BJ (cell line): ENCODE results near the gene SETD2. TPM values are rescaled to one million over a fixed set of nuclear protein-coding genes. Genes with fewer than 3 reads are reported as not detected.
"Not testable (repeated sequence)": the region's sequence is repeated elsewhere in the genome, so short reads cannot be mapped to it uniquely, and the experiment has no call there.

Source experiments
- CTCF ChIA-PET: fragments of 350-600 bp; formaldehyde crosslinking; extraction: SDS; loops from one replicate; lab custom pipeline; 2021; ENCODE audit warnings: antibody characterized with exemption, inconsistent platforms; lab: Yijun Ruan, JAX
- POLR2A ChIA-PET: fragments of 300-600 bp; sonication (Branson Sonifier 250); formaldehyde crosslinking; extraction: SDS; loops from one replicate; lab custom pipeline; 2021; ENCODE audit warnings: antibody characterized with exemption; lab: Charles Lee
- DNase-seq: peaks from one replicate; pipeline ENCODE4 v3.0.0-alpha.2; 2011; ENCODE audit warnings: low read depth
- H3K27me3 ChIP-seq: 2 replicates; pipeline ENCODE4 v1.6.0; 2011; ENCODE audit warnings: low read length; ENCODE audit not compliant: control insufficient read depth, insufficient read depth
- H3K36me3 ChIP-seq: 2 replicates; pipeline ENCODE4 v1.5.1; 2011; ENCODE audit warnings: low read length; ENCODE audit not compliant: control insufficient read depth, insufficient read depth
- H3K4me3 ChIP-seq: 2 replicates; pipeline ENCODE4 v1.5.1; 2011; ENCODE audit warnings: low read depth, mild to moderate bottlenecking, control low read depth, low read length
- polyA plus RNA-seq: library from polyadenylated mRNA; depleted of rRNA; stranded (reverse); fragments of >200 nt; gene quantifications from 2 replicates; pipeline ENCODE4 v1.2.3, GENCODE V29; 2011
- TF ChIP-seq, protein P1 (sequence below): IDR thresholded peaks from 2 replicates; pipeline ENCODE4 v1.5.1; 2011; ENCODE audit warnings: low read depth, mild to moderate bottlenecking, control low read depth, inconsistent platforms, low read length, moderate library complexity; ENCODE audit not compliant: insufficient read depth

The SETD2 gene
- polyA plus RNA-seq, 1 experiment: 12.9 TPM

DNA sequence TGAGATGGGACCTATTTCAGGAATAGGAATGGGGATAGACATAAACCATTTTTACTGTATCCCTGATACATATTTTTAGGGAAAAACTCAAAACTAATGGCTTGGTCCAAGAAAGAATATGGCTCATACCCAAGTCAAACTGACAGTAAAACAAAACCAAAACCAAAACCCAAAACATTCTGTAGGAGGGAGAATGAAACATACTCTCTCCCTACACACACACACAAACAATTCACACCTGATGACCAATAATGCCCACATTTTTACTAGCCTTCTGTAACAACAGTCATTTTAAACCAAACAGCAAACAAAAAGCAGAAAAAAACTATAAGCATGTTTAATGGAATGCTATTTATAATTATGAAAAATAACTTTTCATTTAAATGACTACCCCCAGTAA, 109.5 kb downstream of the SETD2 start:
- no peak for DNase-seq
- H3K4me3 ChIP-seq: no peak overlapping the region
- H3K27me3 ChIP-seq: no peaks in the 10 kb centered on the region
- peaks cover 6% of the 10 kb centered on the region for H3K36me3 ChIP-seq
- TF ChIP-seq, protein P1, sequence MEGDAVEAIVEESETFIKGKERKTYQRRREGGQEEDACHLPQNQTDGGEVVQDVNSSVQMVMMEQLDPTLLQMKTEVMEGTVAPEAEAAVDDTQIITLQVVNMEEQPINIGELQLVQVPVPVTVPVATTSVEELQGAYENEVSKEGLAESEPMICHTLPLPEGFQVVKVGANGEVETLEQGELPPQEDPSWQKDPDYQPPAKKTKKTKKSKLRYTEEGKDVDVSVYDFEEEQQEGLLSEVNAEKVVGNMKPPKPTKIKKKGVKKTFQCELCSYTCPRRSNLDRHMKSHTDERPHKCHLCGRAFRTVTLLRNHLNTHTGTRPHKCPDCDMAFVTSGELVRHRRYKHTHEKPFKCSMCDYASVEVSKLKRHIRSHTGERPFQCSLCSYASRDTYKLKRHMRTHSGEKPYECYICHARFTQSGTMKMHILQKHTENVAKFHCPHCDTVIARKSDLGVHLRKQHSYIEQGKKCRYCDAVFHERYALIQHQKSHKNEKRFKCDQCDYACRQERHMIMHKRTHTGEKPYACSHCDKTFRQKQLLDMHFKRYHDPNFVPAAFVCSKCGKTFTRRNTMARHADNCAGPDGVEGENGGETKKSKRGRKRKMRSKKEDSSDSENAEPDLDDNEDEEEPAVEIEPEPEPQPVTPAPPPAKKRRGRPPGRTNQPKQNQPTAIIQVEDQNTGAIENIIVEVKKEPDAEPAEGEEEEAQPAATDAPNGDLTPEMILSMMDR: no peak
- ChIA-PET POLR2A (no interaction called here), CTCF (no interaction called here)

DNA sequence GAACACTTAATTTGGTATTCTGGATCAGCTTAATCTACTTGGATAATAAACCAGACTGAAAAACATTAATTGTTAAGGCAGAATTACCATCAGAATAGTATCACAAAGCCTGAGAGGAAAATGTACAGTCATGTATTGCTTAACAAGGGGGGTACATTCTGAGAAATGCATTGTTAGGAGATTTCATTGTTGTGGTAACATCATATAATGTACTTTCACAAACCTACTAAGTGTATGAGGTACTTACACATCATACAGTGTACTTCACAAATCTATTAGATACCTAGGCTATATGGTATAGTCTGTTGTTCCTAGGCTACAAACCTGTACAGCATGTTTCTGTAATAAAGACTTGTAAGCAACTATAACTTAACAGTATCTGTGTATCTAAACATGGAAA, 116.2 kb downstream of the SETD2 start:
- no peaks in the 10 kb centered on the region for H3K27me3 ChIP-seq
- CTCF ChIA-PET: no interaction called here
- no peak overlapping the region for H3K4me3 ChIP-seq
- DNase-seq: no peak
- TF ChIP-seq, protein P1: no peak
- POLR2A ChIA-PET: no interaction called here
- no peaks in the 10 kb centered on the region for H3K36me3 ChIP-seq

DNA sequence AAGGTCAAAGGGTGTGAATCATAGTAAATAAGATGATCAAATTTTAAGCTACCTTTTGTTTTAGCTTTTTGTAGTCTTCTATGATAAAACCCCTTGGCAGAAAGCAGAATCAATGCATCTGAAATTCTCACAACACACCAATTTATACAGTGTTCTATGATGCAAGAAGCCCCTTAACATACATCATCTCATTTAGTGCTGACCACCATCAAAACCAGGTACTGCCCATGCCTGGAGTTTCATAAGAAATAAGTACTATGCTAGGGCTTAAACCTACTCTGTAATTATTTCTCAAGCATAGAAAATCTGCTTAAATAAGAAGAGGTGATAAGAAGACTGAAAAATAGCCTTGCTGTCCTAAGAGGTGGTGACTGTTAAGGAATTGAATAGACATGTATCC, 116.8 kb downstream of the SETD2 start:
- Histone ChIP-seq H3K27me3 (no peaks in the 10 kb centered on the region), H3K4me3 (no peak overlapping the region), H3K36me3 (no peaks in the 10 kb centered on the region)
- TF ChIP-seq, protein P1: no peak
- no peak for DNase-seq
- POLR2A ChIA-PET: interaction anchor here (0.7 kb wide), 1 partner anchor 121 kb away, joined by 3 read pairs; no protein-coding TSS in a partner anchor
- CTCF ChIA-PET: interaction anchor here (1.0 kb wide), 1 partner anchor 38 kb away, joined by 3 read pairs; no protein-coding TSS in a partner anchor

DNA sequence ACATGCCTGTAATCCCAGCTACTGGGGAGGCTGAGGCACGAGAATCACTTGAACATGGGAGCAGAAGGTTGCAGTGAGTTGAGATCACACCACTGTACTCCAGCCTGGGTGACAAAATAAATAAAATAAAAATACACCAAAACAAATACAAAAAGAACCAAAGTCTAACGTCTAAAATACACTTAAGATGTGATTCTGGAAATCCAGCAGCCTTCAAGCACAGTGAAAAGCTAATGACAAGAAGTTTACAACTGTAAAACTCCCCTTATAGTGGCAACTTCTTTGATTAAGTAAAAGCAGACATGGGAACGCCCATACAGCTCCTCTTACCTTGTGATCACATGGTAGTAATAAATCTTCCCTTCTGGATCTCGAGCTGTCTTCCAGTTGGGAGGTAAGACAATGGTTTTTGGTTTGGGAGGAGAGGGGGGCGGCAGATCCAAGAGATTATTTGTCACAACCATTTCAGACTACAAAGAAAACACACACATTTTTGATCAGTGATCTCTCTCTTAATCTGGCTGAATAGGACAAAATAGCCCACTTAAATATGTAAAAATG, 121.6 kb downstream of the SETD2 start:
- no peaks in the 10 kb centered on the region for H3K27me3 ChIP-seq
- POLR2A ChIA-PET: no interaction called here
- no peak overlapping the region for H3K4me3 ChIP-seq
- TF ChIP-seq, protein P1: no peak
- H3K36me3 ChIP-seq: peaks cover 10% of the 10 kb centered on the region
- CTCF ChIA-PET: no interaction called here
- DNase-seq: no peak

DNA sequence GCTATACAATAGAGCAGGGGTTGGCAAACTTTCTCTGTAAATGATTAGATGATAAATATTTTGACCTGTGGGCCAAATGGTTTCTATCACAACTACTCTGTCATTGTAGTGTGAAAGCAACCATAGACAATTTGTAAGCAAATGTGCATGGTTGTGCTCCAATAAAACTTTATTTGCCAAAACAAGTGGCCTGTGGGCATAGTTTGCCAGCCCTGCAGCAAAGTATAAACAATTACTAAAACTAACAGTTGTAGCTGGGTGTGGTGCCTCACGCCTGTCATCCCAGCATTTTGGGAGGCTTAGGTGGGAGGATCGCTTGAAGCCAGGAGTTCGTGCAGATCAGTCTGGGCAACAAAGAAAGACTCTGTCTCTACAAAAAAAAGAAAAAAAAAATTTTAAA, 122.8 kb downstream of the SETD2 start:
- Histone ChIP-seq H3K27me3 (no peaks in the 10 kb centered on the region), H3K4me3 (no peak overlapping the region), H3K36me3 (peaks cover 11% of the 10 kb centered on the region)
- DNase-seq: no peak
- TF ChIP-seq, protein P1: no peak
- ChIA-PET POLR2A (no interaction called here), CTCF (interaction anchor here (1.5 kb wide), 1 partner anchor 10 kb away, joined by 7 read pairs; no protein-coding TSS in a partner anchor)

DNA sequence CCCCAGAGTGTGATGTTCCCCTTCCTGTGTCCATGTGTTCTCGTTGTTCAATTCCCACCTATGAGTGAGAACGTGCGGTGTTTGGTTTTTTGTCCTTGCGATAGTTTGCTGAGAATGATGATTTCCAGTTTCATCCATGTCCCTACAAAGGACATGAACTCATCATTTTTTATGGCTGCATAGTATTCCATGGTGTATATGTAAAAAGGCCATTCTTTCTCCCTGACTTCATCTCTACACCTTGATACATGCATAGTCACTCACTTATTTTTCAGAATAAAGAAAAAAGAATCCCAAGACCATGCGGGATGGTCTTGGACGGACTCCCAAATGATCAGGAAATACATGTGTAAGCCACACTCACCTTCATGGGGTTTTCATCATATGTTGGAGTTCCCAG, 126.6 kb downstream of the SETD2 start:
- H3K27me3 ChIP-seq, POLR2A ChIA-PET, H3K4me3 ChIP-seq, DNase-seq: not testable (repeated sequence)
- peaks cover 15% of the 10 kb centered on the region for H3K36me3 ChIP-seq
- CTCF ChIA-PET: interaction anchor here (0.6 kb wide), 1 partner anchor 109 kb away, joined by 3 read pairs; no protein-coding TSS in a partner anchor
